GM13977 (cell line): ENCODE results near the gene DDX10.

ENCODE experiments used
- DNase-seq: peaks from one replicate; pipeline ENCODE4 v3.0.0; 2012; ENCODE audit warnings: low spot score
- CTCF ChIP-seq: IDR thresholded peaks from 2 replicates; pipeline ENCODE4 v1.5.1; 2012; ENCODE audit warnings: mild to moderate bottlenecking, control low read depth; ENCODE audit not compliant: insufficient read depth; ENCODE audit errors: extremely low read depth, missing control alignments
- in situ Hi-C: fragments of 300-500 bp; cut with MboI; formaldehyde crosslinking; loops from one replicate; pipeline ENCODE4 v1.12.0; 2022; ENCODE audit warnings: low sequenced_read_pairs, low pct_unique_long_range_greater_than_20kb, mixed read lengths, inconsistent platforms; ENCODE audit not compliant: unreplicated experiment

Gene DDX10

DNA sequence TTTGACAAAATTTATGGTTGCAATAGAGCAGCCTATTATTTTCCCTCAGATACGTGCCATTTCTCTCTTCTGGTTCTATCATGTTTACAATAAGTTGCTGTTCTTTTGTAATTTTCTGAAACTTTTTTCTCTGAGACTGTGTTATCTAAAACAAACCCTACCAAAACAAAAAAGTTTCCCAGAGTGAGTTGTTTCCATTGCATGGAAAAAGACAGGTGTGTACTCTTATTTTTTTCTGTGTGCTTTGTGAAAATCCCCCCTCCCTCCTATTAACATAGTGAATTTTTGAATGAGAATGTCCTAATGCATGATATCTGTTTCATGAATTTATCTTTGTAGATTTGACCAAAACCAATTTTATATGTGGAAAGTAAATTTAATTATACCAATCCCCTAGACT lies 137.6 kb downstream of the DDX10 start:
- in situ Hi-C loops: no loop called here
- no peak for DNase-seq
- TF ChIP-seq CTCF: no peak

DNA sequence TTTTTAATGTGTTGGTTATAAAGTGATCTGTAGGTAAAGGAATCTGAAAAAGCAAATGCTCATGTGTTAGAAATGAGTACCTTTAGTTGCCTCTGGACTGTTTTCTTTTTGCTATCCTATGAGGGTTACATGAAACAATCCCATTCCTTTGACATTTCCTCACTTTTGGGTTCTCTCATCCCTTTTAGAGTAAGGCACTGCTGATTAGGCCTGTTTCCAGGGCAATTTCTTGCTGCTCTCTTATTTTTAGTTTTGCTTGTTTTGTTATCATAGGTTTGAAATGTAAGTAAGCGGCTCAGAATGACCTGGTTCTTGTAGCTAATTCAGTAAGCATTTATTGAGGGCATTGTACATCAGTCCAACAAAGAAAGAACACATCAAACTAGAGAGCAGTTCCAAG lies 138.9 kb downstream of the DDX10 start:
- in situ Hi-C loops: no loop called here
- no peak for TF ChIP-seq CTCF
- no peak for DNase-seq

GRCh38 chr11:108804511-108804910 lies 139.6 kb downstream of the DDX10 start:
- in situ Hi-C loops: no loop called here
- TF ChIP-seq CTCF: no peak
- DNase-seq: no peak

DNA sequence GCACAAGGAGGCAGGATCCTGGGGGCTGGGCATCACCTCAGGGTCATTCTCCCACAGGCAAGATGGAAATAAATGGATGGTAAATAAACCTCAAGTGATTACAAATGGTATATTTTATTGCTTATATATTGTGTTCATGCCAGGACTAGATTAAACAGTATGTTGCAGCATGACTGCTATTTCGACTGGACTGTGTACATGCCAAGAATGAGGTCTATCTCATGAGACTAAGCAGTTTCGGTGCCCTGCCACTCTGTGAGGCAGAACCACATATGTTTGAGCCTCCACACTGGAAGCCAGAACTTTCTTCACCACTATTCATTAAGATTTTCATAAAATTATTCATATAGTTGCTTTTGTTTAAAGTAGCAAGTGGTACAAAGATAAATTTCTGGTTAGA lies 140.2 kb downstream of the DDX10 start:
- in situ Hi-C loops: no loop called here
- no peak for TF ChIP-seq CTCF
- no peak for DNase-seq

- DNase-seq: no peak
- TF ChIP-seq CTCF: no peak
- in situ Hi-C loops: no loop called here
These were observed 142.4 kb downstream of the DDX10 start for GRCh38 chr11:108807262-108807661.

DNA sequence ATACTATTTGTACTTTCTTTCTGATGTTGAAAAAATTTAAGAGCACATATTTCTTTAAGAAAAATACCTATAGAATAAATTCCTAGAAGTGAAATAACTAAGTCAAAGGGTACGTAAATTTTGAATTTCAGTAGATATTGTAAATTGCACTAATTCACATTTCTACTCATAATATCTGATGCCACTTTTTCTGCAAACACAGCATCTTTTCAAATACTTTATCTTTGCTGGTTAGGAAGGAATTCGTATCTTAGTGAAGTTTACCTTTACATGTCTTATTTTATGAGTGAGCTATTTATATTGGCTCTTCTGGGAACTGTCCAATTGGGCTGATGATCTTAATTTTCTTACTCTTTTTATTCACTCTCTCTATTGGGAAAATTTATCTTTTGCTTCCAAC lies 148.2 kb downstream of the DDX10 start:
- in situ Hi-C loops: no loop called here
- DNase-seq: no peak
- TF ChIP-seq CTCF: no peak

- in situ Hi-C loops: no loop called here
- no peak for TF ChIP-seq CTCF
- no peak for DNase-seq
These were observed 153.1 kb downstream of the DDX10 start for GRCh38 chr11:108817976-108818375.
